Astrocyte (in vitro differentiated cells and primary cell): ENCODE measurements around the gene C1orf210. TPM values are rescaled to one million over a fixed set of nuclear protein-coding genes. Genes with fewer than 3 reads are reported as not detected.

ENCODE experiments used
- DNase-seq: peaks from one replicate; pipeline ENCODE4 v3.0.0-alpha.2; 2010; ENCODE audit warnings: low read depth
- FAIRE-seq: peaks from 2 replicates; lab custom pipeline; 2011; peaks lifted over from hg19 to GRCh38; lab: Jason Lieb, UNC
- H2AFZ ChIP-seq: 2 replicates; pipeline ENCODE4 v1.6.0; 2012; ENCODE audit warnings: low read depth, low read length, inconsistent platforms
- H3K27ac ChIP-seq: 2 replicates; pipeline ENCODE4 v1.5.1; 2011; ENCODE audit warnings: low read depth, low read length, inconsistent platforms
- H3K27me3 ChIP-seq: 2 replicates; pipeline ENCODE4 v1.6.0; 2011; ENCODE audit warnings: low read length, inconsistent platforms; ENCODE audit not compliant: insufficient read depth
- H3K36me3 ChIP-seq: 2 replicates; pipeline ENCODE4 v1.5.1; 2011; ENCODE audit warnings: low read length, inconsistent platforms; ENCODE audit not compliant: insufficient read depth
- H3K4me1 ChIP-seq: 2 replicates; pipeline ENCODE4 v1.5.1; 2011; ENCODE audit warnings: low read length, inconsistent platforms; ENCODE audit not compliant: insufficient read depth
- H3K4me2 ChIP-seq: 2 replicates; pipeline ENCODE4 v1.6.0; 2012; ENCODE audit warnings: low read length, inconsistent platforms
- H3K4me3 ChIP-seq: 2 replicates; pipeline ENCODE4 v1.5.1; 2011; ENCODE audit warnings: low read depth, mild to moderate bottlenecking, low read length, inconsistent platforms; ENCODE audit not compliant: insufficient read depth
- H3K79me2 ChIP-seq: 2 replicates; pipeline ENCODE4 v1.6.0; 2012; ENCODE audit warnings: mild to moderate bottlenecking, low read length, inconsistent platforms; ENCODE audit not compliant: insufficient read depth
- H3K9ac ChIP-seq: 2 replicates; pipeline ENCODE4 v1.6.0; 2012; ENCODE audit warnings: mild to moderate bottlenecking, low read length, inconsistent platforms
- H3K9me3 ChIP-seq: 2 replicates; pipeline ENCODE4 v1.5.1; 2012; ENCODE audit warnings: low read depth, mild to moderate bottlenecking, low read length, inconsistent platforms; ENCODE audit not compliant: insufficient read depth
- H4K20me1 ChIP-seq: 2 replicates; pipeline ENCODE4 v1.6.0; 2012; ENCODE audit warnings: low read length, inconsistent platforms; ENCODE audit not compliant: insufficient read depth
- H3K27ac Mint-ChIP-seq: one replicate; pipeline ENCODE4 v1.8.0; 2021; ENCODE audit warnings: mild to moderate bottlenecking, mixed read lengths; ENCODE audit not compliant: unreplicated experiment
- H3K27me3 Mint-ChIP-seq: one replicate; pipeline ENCODE4 v1.8.0; 2021; ENCODE audit warnings: low read depth, mixed read lengths; ENCODE audit not compliant: unreplicated experiment
- H3K36me3 Mint-ChIP-seq: one replicate; pipeline ENCODE4 v1.8.0; 2021; ENCODE audit warnings: low read depth, mixed read lengths; ENCODE audit not compliant: unreplicated experiment
- H3K4me1 Mint-ChIP-seq: one replicate; pipeline ENCODE4 v1.8.0; 2021; ENCODE audit warnings: low read depth, mixed read lengths; ENCODE audit not compliant: unreplicated experiment
- H3K4me3 Mint-ChIP-seq: one replicate; pipeline ENCODE4 v1.8.0; 2021; ENCODE audit warnings: mild to moderate bottlenecking, moderate library complexity, mixed read lengths; ENCODE audit not compliant: unreplicated experiment
- H3K9me3 Mint-ChIP-seq: one replicate; pipeline ENCODE4 v1.8.0; 2021; ENCODE audit warnings: mild to moderate bottlenecking, mixed read lengths; ENCODE audit not compliant: unreplicated experiment
- CTCF ChIP-seq: IDR thresholded peaks from 2 replicates; pipeline ENCODE4 v1.5.1; 2011; ENCODE audit warnings: low read depth, mild to moderate bottlenecking, inconsistent platforms, low read length, moderate library complexity; ENCODE audit not compliant: insufficient read depth
- EZH2 ChIP-seq: IDR thresholded peaks from 2 replicates; pipeline ENCODE4 v1.6.1; 2012; ENCODE audit warnings: mild to moderate bottlenecking, low read length, inconsistent platforms; ENCODE audit not compliant: insufficient read depth
- total RNA-seq: library from RNA; stranded (reverse); gene quantifications from 2 replicates; pipeline ENCODE4 v1.2.1, GENCODE V29; 2021

Gene C1orf210
- total RNA-seq, 1 donor from 2014 or later, result 0.84 TPM

GRCh38 chr1:43305926-43306687 lies 20.7 kb upstream of the C1orf210 start:
- Mint-ChIP-seq H3K4me3 (no peak overlapping the region), H3K27me3 (peaks cover 33% of the 10 kb centered on the region), H3K36me3 (peaks cover 11% of the 10 kb centered on the region), H3K27ac (no peak overlapping the region), H3K9me3 (peaks cover 14% of the 10 kb centered on the region), H3K4me1 (peaks cover 13% of the 10 kb centered on the region)
- DNase-seq, result no peak
- no peaks in the 10 kb centered on the region for H3K27me3 ChIP-seq
- H3K79me2 ChIP-seq, result no peaks in the 10 kb centered on the region
- no peak overlapping the region for H2AFZ ChIP-seq
- H3K36me3 ChIP-seq, result no peaks in the 10 kb centered on the region
- no peak overlapping the region for H3K4me2 ChIP-seq
- no peaks in the 10 kb centered on the region for H3K9me3 ChIP-seq
- no peak for FAIRE-seq
- no peak overlapping the region for H3K9ac ChIP-seq
- no peaks in the 10 kb centered on the region for H3K4me1 ChIP-seq
- TF ChIP-seq CTCF, result no peak
- TF ChIP-seq EZH2, result no peak
- H3K4me3 ChIP-seq, result no peak overlapping the region
- no peaks in the 10 kb centered on the region for H4K20me1 ChIP-seq
- no peak overlapping the region for H3K27ac ChIP-seq

- Histone ChIP-seq H3K27me3 (no peaks in the 10 kb centered on the region), H3K9ac (no peak overlapping the region), H4K20me1 (no peaks in the 10 kb centered on the region), H3K4me3 (no peak overlapping the region), H3K79me2 (no peaks in the 10 kb centered on the region), H3K27ac (no peak overlapping the region), H3K4me2 (no peak overlapping the region), H3K4me1 (no peaks in the 10 kb centered on the region), H3K36me3 (no peaks in the 10 kb centered on the region), H3K9me3 (no peaks in the 10 kb centered on the region), H2AFZ (no peak overlapping the region)
- H3K4me3 Mint-ChIP-seq, result no peak overlapping the region
- no peak for DNase-seq
- H3K9me3 Mint-ChIP-seq, result peaks cover 14% of the 10 kb centered on the region
- TF ChIP-seq CTCF, result no peak
- no peak for TF ChIP-seq EZH2
- H3K4me1 Mint-ChIP-seq, result peaks cover 13% of the 10 kb centered on the region
- H3K36me3 Mint-ChIP-seq, result peaks cover 11% of the 10 kb centered on the region
- H3K27ac Mint-ChIP-seq, result no peak overlapping the region
- FAIRE-seq, result no peak
- peaks cover 29% of the 10 kb centered on the region for H3K27me3 Mint-ChIP-seq
Observed at GRCh38 chr1:43305461-43305860, 20.1 kb upstream of the C1orf210 start.

GRCh38 chr1:43304771-43305300 lies 19.5 kb upstream of the C1orf210 start:
- no peaks in the 10 kb centered on the region for H3K36me3 ChIP-seq
- no peaks in the 10 kb centered on the region for H3K79me2 ChIP-seq
- H3K4me1 ChIP-seq, result no peaks in the 10 kb centered on the region
- no peak overlapping the region for H3K4me3 ChIP-seq
- FAIRE-seq (no peak), DNase-seq (no peak)
- no peak overlapping the region for H3K27ac ChIP-seq
- no peak overlapping the region for H3K9ac ChIP-seq
- Mint-ChIP-seq H3K4me3 (no peak overlapping the region), H3K36me3 (peaks cover 11% of the 10 kb centered on the region), H3K4me1 (peaks cover 13% of the 10 kb centered on the region), H3K27me3 (peaks cover 27% of the 10 kb centered on the region), H3K9me3 (peaks cover 14% of the 10 kb centered on the region), H3K27ac (no peak overlapping the region)
- TF ChIP-seq EZH2, result no peak
- no peak for TF ChIP-seq CTCF
- H2AFZ ChIP-seq, result no peak overlapping the region
- no peaks in the 10 kb centered on the region for H3K9me3 ChIP-seq
- no peaks in the 10 kb centered on the region for H3K27me3 ChIP-seq
- H4K20me1 ChIP-seq, result no peaks in the 10 kb centered on the region
- no peak overlapping the region for H3K4me2 ChIP-seq
